ENCODE results near the gene S100A13.
"Not testable (repeated sequence)": the region's sequence is repeated elsewhere in the genome, so short reads cannot be mapped to it uniquely, and the experiment has no call there.

Gene S100A13

GRCh38 chr1:153640861-153641260 lies 13.6 kb upstream of the S100A13 start:
- ATAC-seq (ENCODE audit: insufficient read depth, low read depth), result no peak
- no peak for DNase-seq
- no peaks in the 10 kb centered on the region for H3K27me3 ChIP-seq (ENCODE audit: insufficient read depth, low read length, poor library complexity)
- H3K4me1 ChIP-seq (ENCODE audit: insufficient read depth, low read length), result peaks cover 21% of the 10 kb centered on the region
- no peak overlapping the region for H2AFZ ChIP-seq (ENCODE audit: low read depth, low read length)
- no peaks in the 10 kb centered on the region for H3K9me3 ChIP-seq (ENCODE audit: insufficient read depth, low read length, severe bottlenecking)
- no peak overlapping the region for H3K9ac ChIP-seq (ENCODE audit: low read depth, low read length)
- peaks cover 68% of the 10 kb centered on the region for H3K79me2 ChIP-seq (ENCODE audit: insufficient read depth, low read length)
- peaks cover 100% of the 10 kb centered on the region for H3K36me3 ChIP-seq (ENCODE audit: insufficient read depth, low read length)
- H4K20me1 ChIP-seq (ENCODE audit: insufficient read depth, low read length), result peaks cover 29% of the 10 kb centered on the region; the same call in 1 of the 2 replicates
- TF ChIP-seq CTCF (IDR thresholded peaks at IDR 0.05; ENCODE audit: borderline replicate concordance, extremely low read depth, low read length, poor library complexity, severe bottlenecking), result no peak
- TF ChIP-seq EZH2 (IDR thresholded peaks at IDR 0.05; ENCODE audit: borderline replicate concordance, low read depth, low read length, severe bottlenecking), result no peak
- H3K4me3 ChIP-seq (ENCODE audit: low read depth in 1 of 2, low read length in 2 of 2), result no peak overlapping the region
- no peak overlapping the region for H3K27ac ChIP-seq (ENCODE audit: low read length)
- H3K4me2 ChIP-seq (ENCODE audit: insufficient read depth, low read length), result no peak overlapping the region

GRCh38 chr1:153640213-153640612 lies 12.9 kb upstream of the S100A13 start:
- not testable (repeated sequence) for H3K4me3 ChIP-seq (ENCODE audit: low read depth in 1 of 2, low read length in 2 of 2); H2AFZ ChIP-seq (ENCODE audit: low read depth, low read length); H3K9me3 ChIP-seq (ENCODE audit: insufficient read depth, low read length, severe bottlenecking); H3K27me3 ChIP-seq (ENCODE audit: insufficient read depth, low read length, poor library complexity); H3K4me2 ChIP-seq (ENCODE audit: insufficient read depth, low read length); H3K9ac ChIP-seq (ENCODE audit: low read depth, low read length); DNase-seq; H3K27ac ChIP-seq (ENCODE audit: low read length); ATAC-seq (ENCODE audit: insufficient read depth, low read depth)
- H3K4me1 ChIP-seq (ENCODE audit: insufficient read depth, low read length), result peaks cover 27% of the 10 kb centered on the region
- H3K79me2 ChIP-seq (ENCODE audit: insufficient read depth, low read length), result peaks cover 74% of the 10 kb centered on the region
- H3K36me3 ChIP-seq (ENCODE audit: insufficient read depth, low read length), result peaks cover 100% of the 10 kb centered on the region
- peaks cover 29% of the 10 kb centered on the region; the same call in 1 of the 2 replicates for H4K20me1 ChIP-seq (ENCODE audit: insufficient read depth, low read length)

- no peak for TF ChIP-seq EZH2 (IDR thresholded peaks at IDR 0.05; ENCODE audit: borderline replicate concordance, low read depth, low read length, severe bottlenecking)
- no peak for TF ChIP-seq CTCF (IDR thresholded peaks at IDR 0.05; ENCODE audit: borderline replicate concordance, extremely low read depth, low read length, poor library complexity, severe bottlenecking)
- Histone ChIP-seq H3K36me3 (ENCODE audit: insufficient read depth, low read length) (peaks cover 91% of the 10 kb centered on the region), H3K9ac (ENCODE audit: low read depth, low read length) (no peak overlapping the region), H3K9me3 (ENCODE audit: insufficient read depth, low read length, severe bottlenecking) (no peaks in the 10 kb centered on the region), H3K27me3 (ENCODE audit: insufficient read depth, low read length, poor library complexity) (no peaks in the 10 kb centered on the region), H4K20me1 (ENCODE audit: insufficient read depth, low read length) (peaks cover 24% of the 10 kb centered on the region; the same call in 1 of the 2 replicates), H3K4me1 (ENCODE audit: insufficient read depth, low read length) (peaks cover 31% of the 10 kb centered on the region), H3K4me3 (ENCODE audit: low read depth in 1 of 2, low read length in 2 of 2) (no peak overlapping the region), H3K27ac (ENCODE audit: low read length) (no peak overlapping the region), H3K4me2 (ENCODE audit: insufficient read depth, low read length) (no peak overlapping the region), H3K79me2 (ENCODE audit: insufficient read depth, low read length) (peaks cover 84% of the 10 kb centered on the region), H2AFZ (ENCODE audit: low read depth, low read length) (no peak overlapping the region)
- ATAC-seq (ENCODE audit: insufficient read depth, low read depth) (no peak), DNase-seq (no peak)
Measured at GRCh38 chr1:153639280-153639679, 12.0 kb upstream of the S100A13 start.

- no peak for DNase-seq
- peaks cover 81% of the 10 kb centered on the region for H3K36me3 ChIP-seq (ENCODE audit: insufficient read depth, low read length)
- no peak overlapping the region for H3K27ac ChIP-seq (ENCODE audit: low read length)
- peaks cover 24% of the 10 kb centered on the region; the same call in 1 of the 2 replicates for H4K20me1 ChIP-seq (ENCODE audit: insufficient read depth, low read length)
- peaks cover 82% of the 10 kb centered on the region for H3K79me2 ChIP-seq (ENCODE audit: insufficient read depth, low read length)
- H3K4me3 ChIP-seq (ENCODE audit: low read depth in 1 of 2, low read length in 2 of 2), result no peak overlapping the region
- H2AFZ ChIP-seq (ENCODE audit: low read depth, low read length), result no peak overlapping the region
- no peaks in the 10 kb centered on the region for H3K27me3 ChIP-seq (ENCODE audit: insufficient read depth, low read length, poor library complexity)
- TF ChIP-seq EZH2 (IDR thresholded peaks at IDR 0.05; ENCODE audit: borderline replicate concordance, low read depth, low read length, severe bottlenecking) (no peak), CTCF (IDR thresholded peaks at IDR 0.05; ENCODE audit: borderline replicate concordance, extremely low read depth, low read length, poor library complexity, severe bottlenecking) (no peak)
- no peak for ATAC-seq (ENCODE audit: insufficient read depth, low read depth)
- H3K9me3 ChIP-seq (ENCODE audit: insufficient read depth, low read length, severe bottlenecking), result no peaks in the 10 kb centered on the region
- no peak overlapping the region for H3K9ac ChIP-seq (ENCODE audit: low read depth, low read length)
- no peak overlapping the region for H3K4me2 ChIP-seq (ENCODE audit: insufficient read depth, low read length)
- peaks cover 35% of the 10 kb centered on the region for H3K4me1 ChIP-seq (ENCODE audit: insufficient read depth, low read length)
Measured at GRCh38 chr1:153638261-153638660, 11.0 kb upstream of the S100A13 start.
